ENCODE results near the gene LNP1.
"Not testable (repeated sequence)": the region's sequence is repeated elsewhere in the genome, so short reads cannot be mapped to it uniquely, and the experiment has no call there.

LNP1 gene

GRCh38 chr3:100463646-100464155 is 62.4 kb downstream of the LNP1 start:
- no peak overlapping the region for H3K4me3 ChIP-seq (ENCODE audit: low read length)
- H3K36me3 ChIP-seq (ENCODE audit: control insufficient read depth, low read depth, low read length): no peaks in the 10 kb centered on the region
- no peak overlapping the region for H3K9ac ChIP-seq (ENCODE audit: low read length)
- H3K9me3 ChIP-seq (ENCODE audit: control insufficient read depth, low read depth, low read length): peaks cover 18% of the 10 kb centered on the region
- no peaks in the 10 kb centered on the region for H3K4me1 ChIP-seq (ENCODE audit: control insufficient read depth, low read depth, low read length)
- H3K27me3 ChIP-seq (ENCODE audit: control insufficient read depth, insufficient read depth, low read length): no peaks in the 10 kb centered on the region
- H3K27ac ChIP-seq (ENCODE audit: low read length): no peak overlapping the region

- Histone ChIP-seq H3K9ac (ENCODE audit: low read length) (no peak overlapping the region), H3K27me3 (ENCODE audit: control insufficient read depth, insufficient read depth, low read length) (no peaks in the 10 kb centered on the region), H3K27ac (ENCODE audit: low read length) (no peak overlapping the region), H3K4me1 (ENCODE audit: control insufficient read depth, low read depth, low read length) (no peaks in the 10 kb centered on the region), H3K4me3 (ENCODE audit: low read length) (no peak overlapping the region), H3K36me3 (ENCODE audit: control insufficient read depth, low read depth, low read length) (no peaks in the 10 kb centered on the region), H3K9me3 (ENCODE audit: control insufficient read depth, low read depth, low read length) (peaks cover 18% of the 10 kb centered on the region)
Measured at GRCh38 chr3:100465892-100466777, 64.8 kb downstream of the LNP1 start.

DNA sequence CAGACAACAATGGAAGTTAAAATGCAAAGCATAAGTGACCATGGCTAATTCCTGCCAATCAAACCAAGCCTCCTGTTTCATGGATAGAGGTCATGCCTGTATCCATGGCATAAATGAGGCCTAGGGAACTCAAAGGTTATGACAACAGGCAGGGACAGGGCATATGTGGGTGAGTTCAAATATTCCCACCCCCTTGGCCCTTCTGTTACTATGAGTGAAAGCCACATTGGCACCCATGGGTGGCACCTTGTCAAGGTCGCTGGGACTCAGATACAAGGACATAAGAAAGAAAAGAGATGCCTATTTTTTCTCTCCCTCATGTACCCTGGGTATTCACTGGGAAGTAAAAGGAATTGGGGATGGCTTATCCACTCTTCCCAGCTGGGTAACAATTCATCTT is 65.8 kb downstream of the LNP1 start:
- Histone ChIP-seq H3K9ac (ENCODE audit: low read length) (no peak overlapping the region), H3K4me1 (ENCODE audit: control insufficient read depth, low read depth, low read length) (no peaks in the 10 kb centered on the region), H3K4me3 (ENCODE audit: low read length) (no peak overlapping the region), H3K27me3 (ENCODE audit: control insufficient read depth, insufficient read depth, low read length) (no peaks in the 10 kb centered on the region), H3K36me3 (ENCODE audit: control insufficient read depth, low read depth, low read length) (no peaks in the 10 kb centered on the region), H3K9me3 (ENCODE audit: control insufficient read depth, low read depth, low read length) (peaks cover 18% of the 10 kb centered on the region), H3K27ac (ENCODE audit: low read length) (no peak overlapping the region)

- H3K4me3 ChIP-seq (ENCODE audit: low read length): no peak overlapping the region
Measured at GRCh38 chr3:100468676-100469075, 67.3 kb downstream of the LNP1 start.

DNA sequence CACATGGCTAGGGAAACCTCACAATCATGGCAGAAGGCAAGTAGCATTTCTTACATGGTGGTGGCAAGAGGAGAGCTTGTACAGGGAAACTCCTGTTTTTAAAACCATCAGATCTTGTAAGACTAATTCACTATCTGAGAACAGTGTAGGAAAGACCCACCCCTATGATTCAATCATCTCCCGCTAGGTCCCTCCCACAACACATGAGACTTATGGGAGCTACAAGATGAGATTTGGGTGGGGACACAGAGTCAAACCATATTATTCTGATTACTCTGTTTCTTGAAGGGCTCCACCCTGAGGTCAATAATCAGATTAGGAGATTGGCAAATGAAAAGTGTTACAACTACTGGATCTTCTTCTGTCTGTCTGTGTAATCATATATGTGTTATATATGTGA is 69.6 kb downstream of the LNP1 start:
- H3K27me3 ChIP-seq (ENCODE audit: control insufficient read depth, insufficient read depth, low read length): no peaks in the 10 kb centered on the region
- H3K36me3 ChIP-seq (ENCODE audit: control insufficient read depth, low read depth, low read length): no peaks in the 10 kb centered on the region
- no peak overlapping the region for H3K27ac ChIP-seq (ENCODE audit: low read length)
- no peak overlapping the region for H3K9ac ChIP-seq (ENCODE audit: low read length)
- no peak overlapping the region for H3K4me3 ChIP-seq (ENCODE audit: low read length)
- H3K4me1 ChIP-seq (ENCODE audit: control insufficient read depth, low read depth, low read length): no peaks in the 10 kb centered on the region
- H3K9me3 ChIP-seq (ENCODE audit: control insufficient read depth, low read depth, low read length): peaks cover 18% of the 10 kb centered on the region

More at GRCh38 chr3:100468676-100469075, 67.3 kb downstream of the LNP1 start:
- H3K27ac ChIP-seq (ENCODE audit: low read length): no peak overlapping the region
- H3K4me1 ChIP-seq (ENCODE audit: control insufficient read depth, low read depth, low read length): no peaks in the 10 kb centered on the region
- H3K9me3 ChIP-seq (ENCODE audit: control insufficient read depth, low read depth, low read length): peaks cover 18% of the 10 kb centered on the region
- no peaks in the 10 kb centered on the region for H3K27me3 ChIP-seq (ENCODE audit: control insufficient read depth, insufficient read depth, low read length)
- no peak overlapping the region for H3K9ac ChIP-seq (ENCODE audit: low read length)
- H3K36me3 ChIP-seq (ENCODE audit: control insufficient read depth, low read depth, low read length): no peaks in the 10 kb centered on the region

DNA sequence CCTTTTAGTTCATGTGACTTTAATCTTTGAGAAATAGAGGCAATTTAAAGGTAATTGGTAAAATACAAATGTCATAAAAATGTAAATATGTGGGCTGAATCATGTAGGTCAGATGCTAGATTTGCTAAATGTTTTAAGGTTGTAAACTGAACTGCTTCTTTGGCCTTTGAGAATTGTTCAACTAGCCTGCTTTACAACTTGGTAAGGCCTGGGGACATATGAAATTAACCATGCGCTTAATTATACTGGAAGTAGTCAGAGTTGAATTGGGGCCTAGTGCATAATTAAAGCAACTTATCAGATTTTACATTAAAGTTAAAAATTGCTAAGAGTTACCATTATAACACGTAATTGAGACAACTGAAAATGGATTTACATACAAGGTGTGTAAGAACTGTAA is 70.1 kb downstream of the LNP1 start:
- no peaks in the 10 kb centered on the region for H3K4me1 ChIP-seq (ENCODE audit: control insufficient read depth, low read depth, low read length)
- H3K27me3 ChIP-seq (ENCODE audit: control insufficient read depth, insufficient read depth, low read length): no peaks in the 10 kb centered on the region
- H3K4me3 ChIP-seq (ENCODE audit: low read length): no peak overlapping the region
- peaks cover 18% of the 10 kb centered on the region for H3K9me3 ChIP-seq (ENCODE audit: control insufficient read depth, low read depth, low read length)
- H3K27ac ChIP-seq (ENCODE audit: low read length): no peak overlapping the region
- H3K36me3 ChIP-seq (ENCODE audit: control insufficient read depth, low read depth, low read length): no peaks in the 10 kb centered on the region
- no peak overlapping the region for H3K9ac ChIP-seq (ENCODE audit: low read length)

DNA sequence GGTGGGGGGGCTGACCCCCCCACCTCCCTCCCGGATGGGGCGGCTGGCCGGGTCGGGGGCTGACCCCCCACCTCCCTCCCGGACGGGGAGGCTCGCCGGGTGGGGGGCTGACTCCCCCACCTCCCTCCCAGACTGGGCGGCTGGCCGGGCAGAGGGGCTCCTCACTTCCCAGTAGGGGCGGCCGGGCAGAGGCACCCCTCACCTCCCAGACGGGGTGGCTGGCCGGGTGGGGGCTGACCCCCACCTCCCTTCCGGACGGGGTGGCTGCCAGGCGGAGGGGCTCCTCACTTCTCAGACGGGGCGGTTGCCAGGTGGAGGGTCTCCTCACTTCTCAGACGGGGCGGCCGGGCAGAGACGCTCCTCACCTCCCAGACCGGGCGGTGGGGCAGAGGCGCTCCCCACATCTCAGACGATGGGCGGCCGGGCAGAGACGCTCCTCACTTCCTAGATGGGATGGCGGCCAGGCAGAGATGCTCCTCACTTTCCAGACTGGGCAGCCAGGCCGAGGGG is 76.6 kb downstream of the LNP1 start:
- not testable (repeated sequence) for H3K9me3 ChIP-seq (ENCODE audit: control insufficient read depth, low read depth, low read length); H3K9ac ChIP-seq (ENCODE audit: low read length); H3K27ac ChIP-seq (ENCODE audit: low read length); H3K4me1 ChIP-seq (ENCODE audit: control insufficient read depth, low read depth, low read length); H3K4me3 ChIP-seq (ENCODE audit: low read length); H3K36me3 ChIP-seq (ENCODE audit: control insufficient read depth, low read depth, low read length); H3K27me3 ChIP-seq (ENCODE audit: control insufficient read depth, insufficient read depth, low read length)

- not testable (repeated sequence) for H3K9me3 ChIP-seq (ENCODE audit: control insufficient read depth, low read depth, low read length); H3K27me3 ChIP-seq (ENCODE audit: control insufficient read depth, insufficient read depth, low read length); H3K9ac ChIP-seq (ENCODE audit: low read length); H3K36me3 ChIP-seq (ENCODE audit: control insufficient read depth, low read depth, low read length); H3K4me3 ChIP-seq (ENCODE audit: low read length); H3K4me1 ChIP-seq (ENCODE audit: control insufficient read depth, low read depth, low read length); H3K27ac ChIP-seq (ENCODE audit: low read length)
Measured at GRCh38 chr3:100478521-100478920, 77.2 kb downstream of the LNP1 start.

DNA sequence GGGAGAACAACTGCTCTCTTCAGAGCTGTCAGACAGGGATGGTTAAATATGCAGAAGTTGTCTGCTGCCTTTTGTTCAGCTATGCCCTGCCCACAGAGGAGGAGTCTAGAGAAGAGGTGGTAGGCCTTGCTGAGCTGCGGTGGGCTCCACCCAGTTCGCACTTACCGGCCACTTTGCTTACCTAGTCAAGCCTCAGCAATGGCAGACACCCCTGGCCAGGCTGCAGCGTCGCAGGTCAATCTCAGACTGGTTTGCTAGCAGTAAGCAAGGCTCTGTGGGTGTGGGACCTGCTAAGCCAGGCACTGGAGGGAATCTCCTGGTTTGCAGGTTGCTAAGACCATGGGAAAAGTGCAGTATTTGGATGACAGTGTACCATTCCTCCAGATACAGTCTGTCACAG is 78.7 kb downstream of the LNP1 start:
- no peaks in the 10 kb centered on the region for H3K27me3 ChIP-seq (ENCODE audit: control insufficient read depth, insufficient read depth, low read length)
- no peaks in the 10 kb centered on the region for H3K36me3 ChIP-seq (ENCODE audit: control insufficient read depth, low read depth, low read length)
- H3K27ac ChIP-seq (ENCODE audit: low read length): no peak overlapping the region
- H3K9ac ChIP-seq (ENCODE audit: low read length): no peak overlapping the region
- H3K4me3 ChIP-seq (ENCODE audit: low read length): no peak overlapping the region
- no peaks in the 10 kb centered on the region for H3K9me3 ChIP-seq (ENCODE audit: control insufficient read depth, low read depth, low read length)
- no peaks in the 10 kb centered on the region for H3K4me1 ChIP-seq (ENCODE audit: control insufficient read depth, low read depth, low read length)

GRCh38 chr3:100482176-100482575 is 80.8 kb downstream of the LNP1 start:
- no peaks in the 10 kb centered on the region for H3K4me1 ChIP-seq (ENCODE audit: control insufficient read depth, low read depth, low read length)
- no peak overlapping the region for H3K9ac ChIP-seq (ENCODE audit: low read length)
- no peaks in the 10 kb centered on the region for H3K27me3 ChIP-seq (ENCODE audit: control insufficient read depth, insufficient read depth, low read length)
- no peak overlapping the region for H3K27ac ChIP-seq (ENCODE audit: low read length)
- no peak overlapping the region for H3K4me3 ChIP-seq (ENCODE audit: low read length)
- no peaks in the 10 kb centered on the region for H3K9me3 ChIP-seq (ENCODE audit: control insufficient read depth, low read depth, low read length)
- no peaks in the 10 kb centered on the region for H3K36me3 ChIP-seq (ENCODE audit: control insufficient read depth, low read depth, low read length)

- Histone ChIP-seq H3K27me3 (ENCODE audit: control insufficient read depth, insufficient read depth, low read length) (no peaks in the 10 kb centered on the region), H3K9me3 (ENCODE audit: control insufficient read depth, low read depth, low read length) (no peaks in the 10 kb centered on the region), H3K9ac (ENCODE audit: low read length) (no peak overlapping the region), H3K4me3 (ENCODE audit: low read length) (no peak overlapping the region), H3K36me3 (ENCODE audit: control insufficient read depth, low read depth, low read length) (no peaks in the 10 kb centered on the region), H3K27ac (ENCODE audit: low read length) (no peak overlapping the region), H3K4me1 (ENCODE audit: control insufficient read depth, low read depth, low read length) (no peaks in the 10 kb centered on the region)
Measured at GRCh38 chr3:100483529-100483928, 82.2 kb downstream of the LNP1 start.

DNA sequence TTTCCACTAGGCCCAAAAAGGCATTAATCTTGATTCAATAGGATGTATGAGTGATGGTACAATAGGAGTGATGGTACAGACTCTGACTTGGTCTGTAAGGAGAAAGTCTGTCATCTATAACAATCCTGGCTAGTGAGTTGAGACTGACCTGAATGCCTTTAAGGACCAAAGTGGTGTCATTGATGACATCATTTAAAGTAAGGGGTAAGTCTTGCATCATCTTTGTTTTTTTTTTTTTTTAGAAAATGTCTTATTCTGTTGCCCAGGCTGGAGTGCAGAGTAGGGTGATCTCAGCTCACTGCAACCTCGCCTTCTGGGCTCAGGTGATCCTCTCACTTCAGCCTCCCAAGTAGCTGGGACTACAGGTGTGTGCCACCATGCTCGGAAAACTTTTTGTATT is 85.5 kb downstream of the LNP1 start:
- H3K9me3 ChIP-seq (ENCODE audit: control insufficient read depth, low read depth, low read length): no peaks in the 10 kb centered on the region

More for the DNA sequence above, 85.5 kb downstream of the LNP1 start:
- no peak overlapping the region for H3K27ac ChIP-seq (ENCODE audit: low read length)
- H3K27me3 ChIP-seq (ENCODE audit: control insufficient read depth, insufficient read depth, low read length): no peaks in the 10 kb centered on the region
- H3K4me1 ChIP-seq (ENCODE audit: control insufficient read depth, low read depth, low read length): peaks cover 6% of the 10 kb centered on the region
- no peak overlapping the region for H3K4me3 ChIP-seq (ENCODE audit: low read length)
- no peaks in the 10 kb centered on the region for H3K36me3 ChIP-seq (ENCODE audit: control insufficient read depth, low read depth, low read length)
- H3K9ac ChIP-seq (ENCODE audit: low read length): no peak overlapping the region

Data from iPS-18a (cell line).